HG02588 (cell line): ENCODE results near the gene SPATA12.
"Not testable (repeated sequence)": the region's sequence is repeated elsewhere in the genome, so short reads cannot be mapped to it uniquely, and the experiment has no call there.

Source experiments
- ATAC-seq: cut with Tn5 transposase; IDR thresholded peaks from one replicate; pipeline ENCODE4 v1.9.1; 2021; ENCODE audit warnings: mild to moderate bottlenecking, moderate library complexity; ENCODE audit not compliant: unreplicated experiment

The SPATA12 gene

DNA sequence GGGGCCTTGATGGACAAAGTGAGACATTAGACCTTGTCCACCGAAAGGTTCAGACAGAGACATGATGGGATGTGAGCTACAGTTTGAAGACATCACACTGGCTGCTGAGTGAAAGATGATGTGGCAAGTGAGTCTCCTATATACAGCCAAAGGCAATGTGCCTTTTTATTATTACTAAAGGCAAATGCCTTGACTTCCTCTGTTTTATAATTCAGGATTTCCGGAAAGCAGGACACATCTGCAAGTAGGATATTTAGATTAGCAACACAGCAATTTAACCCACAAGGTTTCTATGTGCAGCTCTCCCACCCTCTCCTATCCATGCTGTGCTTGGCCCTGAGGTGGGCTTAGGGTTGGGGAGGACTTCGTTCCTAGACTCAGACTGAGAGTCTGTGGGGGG, 20.7 kb downstream of the SPATA12 start:
- no peak for ATAC-seq

DNA sequence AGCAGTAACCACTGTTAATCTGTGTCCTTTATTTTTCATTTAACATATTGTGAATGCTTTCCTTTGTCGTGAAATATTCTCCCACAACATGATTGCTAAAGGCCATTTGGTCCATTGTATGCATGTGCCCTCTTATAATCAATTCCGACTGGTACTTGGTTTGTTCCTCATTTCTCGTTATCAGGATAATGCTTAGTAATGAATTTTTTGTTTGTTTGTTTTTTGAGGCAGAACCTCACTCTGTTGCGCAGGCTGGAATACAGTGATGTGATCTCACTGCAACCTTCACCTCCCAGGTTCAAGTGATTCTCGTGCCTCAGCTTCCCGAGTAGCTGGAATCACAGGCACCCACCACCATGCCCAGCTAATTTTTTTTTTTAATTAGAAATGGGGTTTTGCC, 22.0 kb downstream of the SPATA12 start:
- ATAC-seq = no peak

- ATAC-seq = not testable (repeated sequence)
Observed at GRCh38 chr3:57083266-57083995, 23.0 kb downstream of the SPATA12 start.

DNA sequence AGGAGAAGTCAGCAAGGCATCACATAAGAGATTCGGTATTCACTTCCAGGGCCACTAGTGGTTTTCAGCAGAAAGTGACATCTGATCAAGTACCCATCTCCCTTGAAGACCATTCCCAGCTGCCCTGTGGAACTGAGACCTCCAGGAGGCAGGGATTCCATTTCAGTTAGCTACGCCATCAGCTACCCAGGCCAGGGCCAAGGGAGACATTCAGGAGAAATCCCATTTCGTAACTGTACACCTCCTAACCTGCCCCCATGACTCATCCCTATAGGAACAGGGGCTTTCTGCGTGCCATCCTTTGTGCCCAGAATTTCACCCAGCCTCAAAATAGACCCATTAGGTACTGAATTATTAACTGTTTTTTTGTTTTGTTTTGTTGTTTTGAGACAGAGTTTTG, 24.7 kb downstream of the SPATA12 start:
- ATAC-seq = no peak

DNA sequence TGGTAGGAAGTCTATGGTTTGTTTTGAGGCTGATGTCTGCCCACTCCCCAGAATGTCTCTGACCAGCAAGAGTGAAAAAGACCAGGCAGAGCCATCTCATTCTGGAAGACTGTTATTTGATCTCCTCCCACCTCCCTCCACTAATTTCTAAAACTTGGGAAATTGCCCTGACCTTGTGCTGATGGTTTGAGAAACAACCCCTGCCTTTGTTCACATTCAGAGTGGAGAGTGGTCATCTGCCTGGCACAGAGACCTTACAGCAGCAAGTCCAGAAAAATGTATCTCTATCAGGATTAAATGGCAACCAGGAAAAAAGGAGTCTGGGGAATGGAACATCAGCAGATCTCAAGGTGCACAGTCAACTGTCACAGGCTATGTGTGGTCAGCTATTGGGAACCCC, 25.7 kb downstream of the SPATA12 start:
- ATAC-seq = no peak

DNA sequence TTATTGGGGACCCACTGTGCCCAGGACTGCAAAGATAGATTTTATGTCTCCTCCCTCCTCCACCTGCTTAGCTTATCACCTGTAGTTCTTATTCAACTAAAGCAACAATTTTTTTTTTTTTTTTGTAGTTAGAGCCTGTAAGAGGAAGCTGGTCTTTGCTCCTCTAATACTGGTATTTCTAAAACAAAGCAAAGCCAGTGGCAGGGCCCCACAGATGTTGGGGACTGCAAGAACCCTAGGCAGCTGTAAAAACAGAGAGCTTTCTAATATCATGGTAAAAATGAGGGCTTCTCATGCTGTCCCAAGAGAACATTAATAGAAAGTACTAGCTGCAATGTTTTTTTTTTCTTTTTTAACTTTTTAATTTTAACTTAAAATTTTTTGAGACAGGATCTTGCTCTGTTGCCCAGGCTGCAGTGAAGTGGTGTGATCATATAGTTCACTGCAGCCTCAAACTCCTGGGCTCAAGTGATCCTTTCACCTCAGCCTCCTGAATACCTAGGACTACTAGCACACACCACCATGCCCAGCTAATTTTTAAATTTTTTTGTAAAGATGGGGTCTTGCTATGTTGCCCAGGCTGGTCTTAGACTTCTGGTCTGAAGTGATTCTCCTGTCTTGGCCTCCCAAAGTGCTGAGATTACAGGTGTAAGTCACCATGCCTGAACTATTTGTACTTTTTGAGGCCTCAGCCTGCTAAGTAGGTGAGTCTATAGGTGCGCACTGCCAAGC, 27.1 kb downstream of the SPATA12 start:
- ATAC-seq = no peak

DNA sequence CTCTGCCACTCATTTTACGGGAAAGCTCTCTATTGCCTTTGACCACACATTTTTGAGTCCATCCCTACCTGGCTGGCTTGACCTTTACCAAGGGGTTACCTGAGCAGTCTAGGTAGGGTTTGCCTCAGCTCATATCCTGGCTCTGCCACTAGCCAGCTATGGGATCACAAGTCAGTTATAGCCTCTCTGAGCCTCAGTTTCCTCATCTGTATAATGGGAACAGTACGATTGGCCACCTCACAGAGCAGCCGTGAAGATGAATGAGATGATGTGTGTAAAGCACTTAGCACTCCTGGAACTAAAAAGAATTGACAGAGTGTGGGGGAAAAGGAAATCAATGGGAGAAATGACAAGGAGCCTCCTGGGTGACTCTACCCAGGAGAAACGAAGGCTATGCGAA, 28.0 kb downstream of the SPATA12 start:
- no peak for ATAC-seq

- no peak for ATAC-seq
Observed at GRCh38 chr3:57089043-57089442, 28.6 kb downstream of the SPATA12 start.

DNA sequence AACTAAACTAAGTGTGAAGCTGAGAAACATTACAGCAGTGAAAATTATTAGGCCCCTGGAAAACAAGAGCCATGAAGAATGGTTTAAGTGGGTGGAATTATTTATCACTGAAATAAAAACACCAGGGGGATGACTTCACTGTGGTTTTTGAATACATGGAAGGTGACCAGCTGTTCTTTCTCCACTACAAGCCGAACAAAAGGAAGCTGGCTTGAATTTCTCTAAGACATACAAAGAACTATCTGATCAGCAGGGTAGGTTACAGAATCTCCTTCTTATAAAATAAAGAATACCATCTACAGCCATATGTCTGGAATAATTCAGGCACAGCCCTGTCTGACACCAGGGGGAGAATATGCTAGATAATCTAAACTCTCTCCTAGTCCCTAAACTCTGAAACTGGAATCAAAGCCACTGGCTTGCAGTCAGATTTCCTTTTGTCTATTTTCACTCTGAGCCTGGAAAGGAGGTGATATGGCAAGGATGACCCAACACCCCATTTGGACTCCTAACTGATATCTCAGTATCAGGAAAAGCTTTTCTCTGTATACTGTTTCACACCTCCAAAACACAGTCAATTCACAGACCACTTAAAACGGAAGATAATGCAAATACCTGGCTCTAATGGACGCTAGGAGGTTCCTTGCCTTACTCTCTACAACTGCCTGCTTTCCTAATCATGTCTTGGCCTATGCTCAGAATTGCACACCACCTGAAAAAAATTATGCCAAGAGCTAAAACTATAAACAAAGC, 31.2 kb downstream of the SPATA12 start:
- ATAC-seq = no peak

DNA sequence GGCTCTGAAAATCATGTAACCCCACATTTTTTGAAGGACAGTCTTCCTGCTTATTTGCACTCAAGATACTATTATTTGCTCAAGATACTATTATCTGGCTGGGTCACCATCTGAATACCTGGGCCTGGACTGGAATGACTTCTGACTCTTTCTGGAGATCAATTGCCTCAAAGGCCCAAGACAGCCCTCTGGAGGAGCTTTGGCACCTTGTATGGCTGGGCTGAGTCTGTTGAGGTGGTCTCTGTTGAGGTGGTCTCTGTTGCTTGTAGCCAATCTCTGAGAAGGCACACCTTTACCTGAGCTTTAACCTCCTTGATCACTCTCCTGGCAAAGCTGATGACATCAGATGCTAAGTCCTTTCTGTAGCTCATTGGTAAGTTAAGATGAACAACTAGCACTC, 33.0 kb downstream of the SPATA12 start:
- no peak for ATAC-seq

- ATAC-seq = no peak
Observed at GRCh38 chr3:57093971-57094535, 33.6 kb downstream of the SPATA12 start.

DNA sequence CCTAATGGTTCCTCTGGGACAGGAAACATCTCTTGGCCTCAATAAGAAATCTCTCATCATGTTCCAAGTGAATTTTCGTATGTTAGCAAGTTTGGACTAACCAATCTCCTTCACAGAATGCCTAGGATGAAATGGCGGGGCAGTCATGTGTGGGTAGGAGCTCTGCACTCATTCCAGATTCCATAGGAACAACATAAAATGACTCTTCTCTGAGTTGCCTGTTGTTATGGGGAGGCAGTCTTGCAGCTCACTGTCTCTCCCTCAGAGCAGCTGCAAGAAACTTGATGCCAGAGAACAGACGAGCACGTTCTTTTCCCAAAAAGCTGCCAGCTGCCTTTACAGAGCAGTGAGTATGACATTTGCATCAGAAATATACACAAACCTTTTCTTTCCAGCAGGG, 34.1 kb downstream of the SPATA12 start:
- ATAC-seq = no peak

GRCh38 chr3:57095363-57095762, 34.9 kb downstream of the SPATA12 start:
- ATAC-seq = no peak

DNA sequence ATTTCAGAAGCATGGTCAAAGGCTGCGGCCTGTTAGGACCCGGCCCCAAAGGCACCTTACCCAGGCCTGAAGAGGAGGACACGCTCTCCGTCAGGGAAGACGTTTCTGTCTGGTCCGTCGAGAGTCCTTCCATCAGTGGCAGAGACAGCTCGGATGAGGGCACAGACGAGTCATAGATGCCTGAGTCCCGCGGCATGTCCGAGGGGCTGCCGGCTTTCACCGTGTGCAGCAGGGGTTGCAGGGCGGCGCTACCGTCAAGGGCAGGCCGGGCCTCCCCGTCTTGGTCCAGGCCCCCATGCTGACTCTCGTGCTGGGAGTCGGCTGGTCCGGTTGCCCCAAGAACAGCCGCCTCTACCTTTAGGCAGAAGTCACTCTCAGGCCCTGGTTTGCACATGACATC, 37.1 kb downstream of the SPATA12 start:
- no peak for ATAC-seq

DNA sequence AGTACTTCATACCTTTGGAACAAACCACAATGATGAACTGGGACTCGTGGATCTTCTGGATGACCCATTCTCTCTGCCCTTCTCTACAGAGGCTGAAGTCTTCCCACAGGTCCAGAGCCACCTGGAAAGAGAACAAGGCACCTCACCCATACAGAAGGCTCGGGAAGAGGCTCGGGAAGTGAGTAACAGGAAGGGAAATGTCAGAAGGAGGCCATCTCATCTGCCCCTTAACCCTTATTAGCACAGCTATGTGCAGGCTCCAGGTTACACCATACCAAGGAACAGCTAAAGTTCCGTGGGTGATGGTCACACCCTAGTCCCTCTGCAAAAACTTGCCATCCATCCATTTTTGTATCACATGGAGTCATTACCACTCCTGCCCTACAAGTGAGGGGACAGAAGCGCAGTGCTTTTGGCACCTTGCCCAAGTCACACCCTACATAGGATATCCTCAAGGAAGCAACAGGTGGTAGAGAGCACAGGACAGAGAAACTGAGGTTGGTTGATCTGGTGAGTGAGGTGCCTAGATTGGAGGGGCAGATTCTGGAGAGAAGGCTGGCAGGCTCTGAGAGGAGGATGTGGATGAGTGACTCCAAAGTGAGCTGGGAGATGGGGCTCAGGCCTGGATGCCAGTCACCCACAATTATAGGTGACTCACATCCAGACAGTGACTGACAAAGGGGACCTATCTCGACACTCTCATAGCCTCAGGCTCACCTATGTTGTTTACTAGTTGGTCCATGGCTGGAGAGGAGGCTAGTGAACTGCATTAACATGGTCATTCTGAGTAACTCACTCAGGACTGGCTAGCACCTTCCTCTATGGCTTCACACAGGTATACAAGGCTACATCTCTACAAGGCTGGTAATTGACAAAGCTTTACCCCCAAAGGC, 38.2 kb downstream of the SPATA12 start:
- no peak for ATAC-seq

GRCh38 chr3:57100046-57100695, 39.7 kb downstream of the SPATA12 start:
- ATAC-seq = no peak

DNA sequence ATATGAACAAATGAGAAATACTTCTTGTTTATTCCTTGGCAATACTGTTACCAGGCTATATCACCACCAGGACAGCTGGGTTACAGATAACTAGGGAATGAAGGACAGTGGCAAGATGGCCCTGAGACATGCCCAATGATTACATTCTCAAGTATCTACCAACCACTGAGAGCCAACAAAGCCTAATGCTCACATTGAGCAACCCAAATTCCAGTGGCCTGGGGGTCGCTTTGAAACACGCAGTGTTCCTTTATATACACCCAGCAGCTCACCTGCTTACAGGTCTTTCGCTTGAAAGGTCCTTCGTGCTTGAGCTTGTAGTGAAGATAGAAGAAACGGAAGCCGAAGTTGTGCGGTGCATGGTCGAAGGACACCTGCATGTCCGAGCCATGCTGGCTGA, 45.1 kb downstream of the SPATA12 start:
- no peak for ATAC-seq

- ATAC-seq = no peak
Observed at GRCh38 chr3:57108684-57109083, 48.2 kb downstream of the SPATA12 start.

- no peak for ATAC-seq
Observed at GRCh38 chr3:57109437-57110199, 49.2 kb downstream of the SPATA12 start.
